ENCODE data around the gene PSEN2.

- TF ChIP-seq CTCF (conservative IDR thresholded peaks at IDR 0.05 in 1 of 2, IDR thresholded peaks at IDR 0.05 in 1 of 2; ENCODE audit: low read depth in 1 of 2, low read length in 2 of 2) (no peak), EZH2 (IDR thresholded peaks at IDR 0.05; ENCODE audit: low read length, missing control alignments) (no peak)
Observed at GRCh38 chr1:226868726-226869125, 1.7 kb upstream of the PSEN2 start.
